Fibroblast of lung (primary cell): ENCODE data around the gene RAC3. TPM values are rescaled to one million over a fixed set of nuclear protein-coding genes. Genes with fewer than 3 reads are reported as not detected.

Experiments
- DNase-seq, 2 donors: peaks; one replicate each; pipeline versions ENCODE4 v3.0.0 to v3.0.0-alpha.2; 2010; ENCODE audit warnings: low read depth in 2 of 2
- H2AFZ ChIP-seq: 2 replicates; pipeline ENCODE4 v1.5.1; 2012; ENCODE audit warnings: low read length, control low read depth, inconsistent platforms
- H3K27ac ChIP-seq: 2 replicates; pipeline ENCODE4 v1.5.1; 2011; ENCODE audit warnings: low read length, control low read depth; ENCODE audit not compliant: insufficient read depth
- H3K27me3 ChIP-seq: 2 replicates; pipeline ENCODE4 v1.5.1; 2011; ENCODE audit warnings: mild to moderate bottlenecking, low read length; ENCODE audit not compliant: control insufficient read depth, insufficient read depth
- H3K36me3 ChIP-seq: 2 replicates; pipeline ENCODE4 v1.5.1; 2011; ENCODE audit warnings: low read length; ENCODE audit not compliant: control insufficient read depth, insufficient read depth
- H3K4me1 ChIP-seq: 2 replicates; pipeline ENCODE4 v1.5.1; 2011; ENCODE audit warnings: low read length; ENCODE audit not compliant: control insufficient read depth, insufficient read depth; ENCODE audit errors: extremely low read depth
- H3K4me2 ChIP-seq: 2 replicates; pipeline ENCODE4 v1.5.1; 2011; ENCODE audit warnings: low read length, control low read depth; ENCODE audit not compliant: insufficient read depth; ENCODE audit errors: extremely low read depth
- H3K4me3 ChIP-seq, 4 experiments: fragments of 200-600 bp in 1 of 4; sonication (generic) in 1 of 4; replicated peaks in 1 of 4; 2 replicates each; pipeline ENCODE4 v1.5.1; 2011 to 2016; ENCODE audit warnings: low read length in 4 of 4, low read depth in 3 of 4, mild to moderate bottlenecking in 3 of 4, control low read depth in 2 of 4, inconsistent platforms in 1 of 4, mixed read lengths in 1 of 4; ENCODE audit not compliant: insufficient read depth in 1 of 4; ENCODE audit errors: control extremely low read depth in 1 of 4
- H3K79me2 ChIP-seq: 2 replicates; pipeline ENCODE4 v1.5.1; 2012; ENCODE audit warnings: mild to moderate bottlenecking, low read length, inconsistent platforms; ENCODE audit not compliant: control insufficient read depth, insufficient read depth
- H3K9ac ChIP-seq: 2 replicates; pipeline ENCODE4 v1.5.1; 2011; ENCODE audit warnings: mild to moderate bottlenecking, low read length, control low read depth; ENCODE audit not compliant: insufficient read depth
- H3K9me3 ChIP-seq: 2 replicates; pipeline ENCODE4 v1.5.1; 2012; ENCODE audit warnings: low read depth, low read length; ENCODE audit not compliant: control insufficient read depth, insufficient read depth
- H4K20me1 ChIP-seq: 2 replicates; pipeline ENCODE4 v1.5.1; 2011; ENCODE audit warnings: low read length; ENCODE audit not compliant: control insufficient read depth, insufficient read depth; ENCODE audit errors: extremely low read depth
- CTCF ChIP-seq, 2 donors: IDR thresholded peaks in 1 of 2; conservative IDR thresholded peaks in 1 of 2; 1 replicate in 1 of 2; 2 replicates in 1 of 2; pipeline ENCODE4 v1.5.1; 2011 to 2012; ENCODE audit warnings: low read length in 2 of 2, control low read depth in 1 of 2, inconsistent platforms in 1 of 2, low read depth in 1 of 2, mild to moderate bottlenecking in 1 of 2
- EZH2 ChIP-seq: IDR thresholded peaks from 2 replicates; pipeline ENCODE4 v1.5.1; 2012; ENCODE audit warnings: low read length, control low read depth, mild to moderate bottlenecking; ENCODE audit errors: missing control alignments
- polyA plus RNA-seq, 2 donors: library from polyadenylated mRNA; depleted of rRNA in 1 of 2; stranded (reverse) in 1 of 2; unstranded in 1 of 2; fragments of >200 nt; gene quantifications; 2 replicates each; pipeline ENCODE4 v1.2.1, GENCODE V29; 2011 to 2012; ENCODE audit warnings: missing spikeins in 1 of 2
- total RNA-seq: library from RNA; depleted of rRNA; stranded (reverse); fragments of >200 nt; gene quantifications from 2 replicates; pipeline ENCODE4 v1.2.1, GENCODE V29; 2014

RAC3 gene
- total and polyA plus RNA-seq, 2 donors (not counting 1 experiment from before 2014, with no cell fraction given): 4.3 to 6.6 TPM

- H3K9ac ChIP-seq: no peak overlapping the region
- H3K4me3 ChIP-seq: no peak overlapping the region
- no peak for TF ChIP-seq CTCF (conservative IDR thresholded peaks at IDR 0.05 in 1 of 2, IDR thresholded peaks at IDR 0.05 in 1 of 2; ENCODE audit: low read depth in 1 of 2, low read length in 2 of 2)
- no peak for TF ChIP-seq EZH2
- H3K79me2 ChIP-seq: peaks cover 2% of the 10 kb centered on the region
- no peaks in the 10 kb centered on the region for H3K9me3 ChIP-seq
- no peak overlapping the region for H3K4me2 ChIP-seq
- H3K36me3 ChIP-seq: peaks cover 22% of the 10 kb centered on the region
- no peak overlapping the region for H2AFZ ChIP-seq
- no peaks in the 10 kb centered on the region for H3K27me3 ChIP-seq
- H3K27ac ChIP-seq: no peak overlapping the region
- H3K4me1 ChIP-seq: peaks cover 3% of the 10 kb centered on the region
- DNase-seq: no peak
- no peaks in the 10 kb centered on the region for H4K20me1 ChIP-seq
Observed at GRCh38 chr17:82045936-82046484, 14.5 kb downstream of the RAC3 start.

- H3K27me3 ChIP-seq: no peaks in the 10 kb centered on the region
- peaks cover 22% of the 10 kb centered on the region for H3K36me3 ChIP-seq
- H3K9ac ChIP-seq: no peak overlapping the region
- no peak overlapping the region for H3K4me2 ChIP-seq
- H3K4me1 ChIP-seq: peaks cover 3% of the 10 kb centered on the region
- no peak for DNase-seq
- H4K20me1 ChIP-seq: no peaks in the 10 kb centered on the region
- H2AFZ ChIP-seq: no peak overlapping the region
- H3K9me3 ChIP-seq: no peaks in the 10 kb centered on the region
- peaks cover 2% of the 10 kb centered on the region for H3K79me2 ChIP-seq
- H3K4me3 ChIP-seq: no peak overlapping the region
- no peak for TF ChIP-seq CTCF (conservative IDR thresholded peaks at IDR 0.05 in 1 of 2, IDR thresholded peaks at IDR 0.05 in 1 of 2; ENCODE audit: low read depth in 1 of 2, low read length in 2 of 2)
- no peak for TF ChIP-seq EZH2
- no peak overlapping the region for H3K27ac ChIP-seq
Observed at GRCh38 chr17:82046903-82047302, 15.4 kb downstream of the RAC3 start.

DNA sequence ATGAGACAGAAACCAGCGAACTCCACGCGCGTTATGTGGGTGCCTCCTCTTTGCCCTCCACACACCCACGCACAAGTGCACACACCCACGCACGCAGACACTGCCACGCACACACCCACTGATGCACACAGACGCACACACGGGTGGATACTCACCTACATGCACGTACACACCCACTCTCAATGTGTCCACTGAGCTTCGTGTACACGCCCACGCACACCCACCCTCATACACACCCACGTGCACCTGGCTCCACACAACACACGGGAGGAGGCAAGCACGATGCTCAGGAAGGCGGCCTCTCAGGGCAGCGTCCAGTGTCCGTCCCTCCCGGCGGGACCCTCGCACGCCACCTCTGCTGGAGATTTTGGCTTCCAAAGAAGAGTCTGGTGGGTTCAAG, 15.9 kb downstream of the RAC3 start:
- Histone ChIP-seq H3K9me3 (no peaks in the 10 kb centered on the region), H3K27ac (no peak overlapping the region), H3K36me3 (peaks cover 22% of the 10 kb centered on the region), H3K4me1 (peaks cover 3% of the 10 kb centered on the region), H2AFZ (no peak overlapping the region), H3K4me2 (no peak overlapping the region), H4K20me1 (no peaks in the 10 kb centered on the region), H3K4me3 (no peak overlapping the region), H3K79me2 (peaks cover 5% of the 10 kb centered on the region), H3K9ac (no peak overlapping the region), H3K27me3 (no peaks in the 10 kb centered on the region)
- DNase-seq: no peak
- TF ChIP-seq CTCF (conservative IDR thresholded peaks at IDR 0.05 in 1 of 2, IDR thresholded peaks at IDR 0.05 in 1 of 2; ENCODE audit: low read depth in 1 of 2, low read length in 2 of 2) (no peak), EZH2 (no peak)
